Endothelial cell (in vitro differentiated cells): ENCODE data around the gene MTA1. TPM values are rescaled to one million over a fixed set of nuclear protein-coding genes. Genes with fewer than 3 reads are reported as not detected.

Experiments used
- DNase-seq: peaks from one replicate; pipeline ENCODE4 v3.0.0; 2021; ENCODE audit warnings: low spot score
- H3K27ac Mint-ChIP-seq: one replicate; pipeline ENCODE4 v1.8.0; 2021; ENCODE audit warnings: mixed read lengths, inconsistent platforms; ENCODE audit not compliant: unreplicated experiment
- H3K27me3 Mint-ChIP-seq: one replicate; pipeline ENCODE4 v1.8.0; 2021; ENCODE audit warnings: mild to moderate bottlenecking, moderate library complexity, mixed read lengths, inconsistent platforms; ENCODE audit not compliant: unreplicated experiment
- H3K36me3 Mint-ChIP-seq: one replicate; pipeline ENCODE4 v1.8.0; 2021; ENCODE audit warnings: mild to moderate bottlenecking, low read depth, mixed read lengths, inconsistent platforms; ENCODE audit not compliant: unreplicated experiment
- H3K4me1 Mint-ChIP-seq: one replicate; pipeline ENCODE4 v1.8.0; 2021; ENCODE audit warnings: mild to moderate bottlenecking, mixed read lengths, inconsistent platforms; ENCODE audit not compliant: unreplicated experiment
- H3K4me3 Mint-ChIP-seq: one replicate; pipeline ENCODE4 v1.8.0; 2021; ENCODE audit warnings: mild to moderate bottlenecking, mixed read lengths, inconsistent platforms; ENCODE audit not compliant: unreplicated experiment
- H3K9me3 Mint-ChIP-seq: one replicate; pipeline ENCODE4 v1.8.0; 2021; ENCODE audit warnings: mixed read lengths, inconsistent platforms; ENCODE audit not compliant: unreplicated experiment
- total RNA-seq: library from RNA; stranded (reverse); fragmentation: NEBNext Ultra II Directional; extraction: Animal tissue kit (Norgen Biotek cat#: 25700); gene quantifications from one replicate; pipeline ENCODE4 v1.2.1, GENCODE V29; 2021; ENCODE audit not compliant: unreplicated experiment
- TF ChIP-seq, protein P1 (sequence below): fragments of 200-600 bp; sonication (generic); IDR thresholded peaks from one replicate; pipeline ENCODE4 v1.5.0; 2021; ENCODE audit warnings: antibody characterized with exemption; ENCODE audit not compliant: unreplicated experiment

Gene MTA1
- total RNA-seq, 1 donor from 2014 or later: 150 TPM

- Mint-ChIP-seq H3K27me3 (peaks cover 12% of the 10 kb centered on the region), H3K4me1 (peaks cover 2% of the 10 kb centered on the region), H3K9me3 (no peaks in the 10 kb centered on the region), H3K27ac (no peak overlapping the region), H3K4me3 (no peak overlapping the region), H3K36me3 (peaks cover 3% of the 10 kb centered on the region)
- TF ChIP-seq, protein P1, sequence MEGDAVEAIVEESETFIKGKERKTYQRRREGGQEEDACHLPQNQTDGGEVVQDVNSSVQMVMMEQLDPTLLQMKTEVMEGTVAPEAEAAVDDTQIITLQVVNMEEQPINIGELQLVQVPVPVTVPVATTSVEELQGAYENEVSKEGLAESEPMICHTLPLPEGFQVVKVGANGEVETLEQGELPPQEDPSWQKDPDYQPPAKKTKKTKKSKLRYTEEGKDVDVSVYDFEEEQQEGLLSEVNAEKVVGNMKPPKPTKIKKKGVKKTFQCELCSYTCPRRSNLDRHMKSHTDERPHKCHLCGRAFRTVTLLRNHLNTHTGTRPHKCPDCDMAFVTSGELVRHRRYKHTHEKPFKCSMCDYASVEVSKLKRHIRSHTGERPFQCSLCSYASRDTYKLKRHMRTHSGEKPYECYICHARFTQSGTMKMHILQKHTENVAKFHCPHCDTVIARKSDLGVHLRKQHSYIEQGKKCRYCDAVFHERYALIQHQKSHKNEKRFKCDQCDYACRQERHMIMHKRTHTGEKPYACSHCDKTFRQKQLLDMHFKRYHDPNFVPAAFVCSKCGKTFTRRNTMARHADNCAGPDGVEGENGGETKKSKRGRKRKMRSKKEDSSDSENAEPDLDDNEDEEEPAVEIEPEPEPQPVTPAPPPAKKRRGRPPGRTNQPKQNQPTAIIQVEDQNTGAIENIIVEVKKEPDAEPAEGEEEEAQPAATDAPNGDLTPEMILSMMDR: no peak
- no peak for DNase-seq
These were observed 26.5 kb upstream of the MTA1 start for GRCh38 chr14:105393151-105393550.

- Mint-ChIP-seq H3K4me3 (no peak overlapping the region), H3K27ac (no peak overlapping the region), H3K9me3 (no peaks in the 10 kb centered on the region), H3K27me3 (peaks cover 17% of the 10 kb centered on the region), H3K36me3 (peaks cover 3% of the 10 kb centered on the region), H3K4me1 (peaks cover 2% of the 10 kb centered on the region)
- TF ChIP-seq, protein P1: no peak
- no peak for DNase-seq
These were observed 24.7 kb upstream of the MTA1 start for GRCh38 chr14:105394714-105395537.

DNA sequence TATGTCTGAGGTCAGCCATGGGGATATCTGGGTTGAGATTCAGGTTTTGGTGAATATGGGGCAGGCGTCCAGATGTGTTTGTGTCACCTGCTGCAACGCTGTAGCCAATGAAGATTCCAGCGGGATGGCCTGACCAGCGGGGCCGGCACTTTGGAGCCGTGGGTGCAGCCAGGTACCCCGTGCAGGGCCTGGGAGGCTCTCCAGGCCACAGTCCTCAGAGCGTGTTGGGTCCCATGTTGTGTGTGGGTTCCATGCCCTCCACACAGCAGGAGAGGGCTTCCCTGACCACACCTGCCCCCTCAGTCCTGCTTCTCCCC, 24.1 kb upstream of the MTA1 start:
- Mint-ChIP-seq H3K27ac (no peak overlapping the region), H3K36me3 (peaks cover 7% of the 10 kb centered on the region), H3K9me3 (no peaks in the 10 kb centered on the region), H3K4me3 (no peak overlapping the region), H3K27me3 (peaks cover 16% of the 10 kb centered on the region), H3K4me1 (peaks cover 2% of the 10 kb centered on the region)
- no peak for DNase-seq
- TF ChIP-seq, protein P1: no peak

- peak overlapping the region; percentile 89 for H3K27ac Mint-ChIP-seq
- H3K36me3 Mint-ChIP-seq: peaks cover 19% of the 10 kb centered on the region
- peaks cover 2% of the 10 kb centered on the region for H3K4me1 Mint-ChIP-seq
These were observed 22.2 kb upstream of the MTA1 start for GRCh38 chr14:105397350-105397931.

More at GRCh38 chr14:105397350-105397931, 22.2 kb upstream of the MTA1 start:
- TF ChIP-seq, protein P1: no peak
- no peak for DNase-seq
- no peaks in the 10 kb centered on the region for H3K9me3 Mint-ChIP-seq
- peaks cover 18% of the 10 kb centered on the region for H3K27me3 Mint-ChIP-seq
- peak overlapping the region; percentile 85 for H3K4me3 Mint-ChIP-seq
